ENCODE measurements around the gene KLHL9. TPM values are rescaled to one million over a fixed set of nuclear protein-coding genes. Genes with fewer than 3 reads are reported as not detected.

KLHL9 gene
- total RNA-seq, 3 donors from 2014 or later (not counting 1 experiment from before 2014, with no cell fraction given) = 13.5 to 17.2 (median 13.6) TPM

DNA sequence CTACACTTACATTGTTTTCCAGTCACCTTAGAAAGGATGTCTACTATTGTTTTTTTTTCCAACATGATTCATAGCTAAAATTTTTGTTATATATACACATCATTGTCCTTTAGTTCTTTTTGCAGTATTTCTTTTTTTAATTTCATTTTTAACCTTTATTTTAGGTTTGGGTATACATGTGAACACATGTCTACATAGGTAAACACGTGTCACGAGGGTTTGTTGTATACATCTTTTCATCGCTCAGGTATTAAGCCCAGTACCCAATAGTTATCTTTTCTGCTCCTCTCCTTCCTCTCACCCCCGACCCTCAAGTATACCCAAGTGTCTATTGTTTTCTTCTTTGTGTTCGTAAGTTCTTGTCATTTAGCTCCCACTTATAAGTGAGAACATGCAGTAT, 49.1 kb downstream of the KLHL9 start:
- Histone ChIP-seq H3K4me1 (ENCODE audit: control insufficient read depth, insufficient read depth, low read length) (no peaks in the 10 kb centered on the region), H3K9me3 (ENCODE audit: control insufficient read depth, insufficient read depth, low read length) (no peaks in the 10 kb centered on the region), H3K36me3 (ENCODE audit: control insufficient read depth, insufficient read depth, low read length) (no peaks in the 10 kb centered on the region), H3K4me3 (ENCODE audit: low read length) (no peak overlapping the region), H3K27ac (ENCODE audit: low read length) (no peak overlapping the region), H3K27me3 (ENCODE audit: control insufficient read depth, insufficient read depth, low read length) (no peaks in the 10 kb centered on the region)
- no peaks in the 10 kb centered on the region for H3K4me1 Mint-ChIP-seq
- WGBS (ENCODE audit: insufficient coverage) = 80% methylated on average over 4 of the region's 5 CpGs
- intact Hi-C loops (cut with micrococcal nuclease) = no loop called here
- DNase-seq = no peak
- no peak overlapping the region for H3K27ac Mint-ChIP-seq
- H3K27me3 Mint-ChIP-seq (ENCODE audit: low read depth in 2 of 2) = peaks cover 16 to 39% of the 10 kb centered on the region in 2 donors
- no peaks in the 10 kb centered on the region for H3K9me3 Mint-ChIP-seq
- H3K36me3 Mint-ChIP-seq = no peaks in the 10 kb centered on the region
- H3K4me3 Mint-ChIP-seq = no peak overlapping the region
- TF ChIP-seq, protein P1, sequence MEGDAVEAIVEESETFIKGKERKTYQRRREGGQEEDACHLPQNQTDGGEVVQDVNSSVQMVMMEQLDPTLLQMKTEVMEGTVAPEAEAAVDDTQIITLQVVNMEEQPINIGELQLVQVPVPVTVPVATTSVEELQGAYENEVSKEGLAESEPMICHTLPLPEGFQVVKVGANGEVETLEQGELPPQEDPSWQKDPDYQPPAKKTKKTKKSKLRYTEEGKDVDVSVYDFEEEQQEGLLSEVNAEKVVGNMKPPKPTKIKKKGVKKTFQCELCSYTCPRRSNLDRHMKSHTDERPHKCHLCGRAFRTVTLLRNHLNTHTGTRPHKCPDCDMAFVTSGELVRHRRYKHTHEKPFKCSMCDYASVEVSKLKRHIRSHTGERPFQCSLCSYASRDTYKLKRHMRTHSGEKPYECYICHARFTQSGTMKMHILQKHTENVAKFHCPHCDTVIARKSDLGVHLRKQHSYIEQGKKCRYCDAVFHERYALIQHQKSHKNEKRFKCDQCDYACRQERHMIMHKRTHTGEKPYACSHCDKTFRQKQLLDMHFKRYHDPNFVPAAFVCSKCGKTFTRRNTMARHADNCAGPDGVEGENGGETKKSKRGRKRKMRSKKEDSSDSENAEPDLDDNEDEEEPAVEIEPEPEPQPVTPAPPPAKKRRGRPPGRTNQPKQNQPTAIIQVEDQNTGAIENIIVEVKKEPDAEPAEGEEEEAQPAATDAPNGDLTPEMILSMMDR (IDR thresholded peaks at IDR 0.05) = no peak
- no peak for ATAC-seq

DNA sequence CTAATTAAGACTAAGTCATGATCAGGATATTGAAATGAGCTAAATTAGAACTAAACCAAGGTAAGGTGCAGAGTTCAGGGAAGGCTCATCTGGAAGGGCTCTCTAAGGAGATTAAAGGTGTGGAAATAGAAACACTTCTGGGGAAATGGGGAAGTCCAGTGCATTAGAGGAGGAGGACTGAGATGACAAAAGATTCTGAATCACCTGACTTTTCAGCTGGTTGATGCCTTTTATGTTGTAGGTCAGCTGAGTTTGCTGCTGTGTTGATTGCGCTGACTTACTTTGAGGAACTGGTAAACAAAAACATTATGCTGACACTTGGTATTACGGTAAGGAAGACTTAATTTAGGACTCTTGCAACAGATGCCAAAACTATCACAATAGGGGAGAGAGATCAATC, 53.9 kb downstream of the KLHL9 start:
- Mint-ChIP-seq H3K36me3 (no peaks in the 10 kb centered on the region), H3K27ac (no peak overlapping the region), H3K4me1 (no peaks in the 10 kb centered on the region), H3K4me3 (no peak overlapping the region), H3K27me3 (ENCODE audit: low read depth in 2 of 2) (peaks cover 9 to 39% of the 10 kb centered on the region in 2 donors), H3K9me3 (no peaks in the 10 kb centered on the region)
- no peak overlapping the region for H3K27ac ChIP-seq (ENCODE audit: low read length)
- no peak for ATAC-seq
- H3K9me3 ChIP-seq (ENCODE audit: control insufficient read depth, insufficient read depth, low read length) = no peaks in the 10 kb centered on the region
- no peak for DNase-seq
- peaks cover 6% of the 10 kb centered on the region for H3K27me3 ChIP-seq (ENCODE audit: control insufficient read depth, insufficient read depth, low read length)
- intact Hi-C loops (cut with micrococcal nuclease) = no loop called here
- H3K36me3 ChIP-seq (ENCODE audit: control insufficient read depth, insufficient read depth, low read length) = no peaks in the 10 kb centered on the region
- TF ChIP-seq, protein P1 (IDR thresholded peaks at IDR 0.05) = no peak
- 100% methylated on average over 2 of the region's 2 CpGs for WGBS (ENCODE audit: insufficient coverage)
- H3K4me3 ChIP-seq (ENCODE audit: low read length) = no peak overlapping the region
- no peaks in the 10 kb centered on the region for H3K4me1 ChIP-seq (ENCODE audit: control insufficient read depth, insufficient read depth, low read length)

Other genes with a start within 250 kb of the KLHL9 start
- gene IFNW1, start 193.6 kb downstream of the KLHL9 start, total RNA-seq = not detected
- gene IFNA21, start 168.7 kb downstream of the KLHL9 start, total RNA-seq = not detected
- gene IFNA4, start 147.8 kb downstream of the KLHL9 start, total RNA-seq = not detected
- gene IFNA7, start 133.2 kb downstream of the KLHL9 start, total RNA-seq = not detected
- gene IFNA10, start 128.3 kb downstream of the KLHL9 start, total RNA-seq = not detected
- not detected for gene IFNA16, start 118.1 kb downstream of the KLHL9 start, total RNA-seq
- gene IFNA17, start 107.2 kb downstream of the KLHL9 start, total RNA-seq = not detected
- gene IFNA14, start 95.4 kb downstream of the KLHL9 start, total RNA-seq = not detected
- gene IFNA5, start 30.1 kb downstream of the KLHL9 start, total RNA-seq = not detected
- not detected for gene IFNA6, start 15.5 kb upstream of the KLHL9 start, total RNA-seq
- not detected for gene IFNA13, start 32.7 kb upstream of the KLHL9 start, total RNA-seq
- not detected for gene IFNA2, start 50.0 kb upstream of the KLHL9 start, total RNA-seq
- not detected for gene IFNA8, start 73.7 kb upstream of the KLHL9 start, total RNA-seq
- not detected for gene IFNA1, start 105.0 kb upstream of the KLHL9 start, total RNA-seq
- gene IFNE, start 146.9 kb upstream of the KLHL9 start, total RNA-seq = not detected